Cardiac fibroblast (primary cell): ENCODE results near the gene ATP8A1.

Source experiments
- DNase-seq, 2 donors: peaks; one replicate each; pipeline versions ENCODE4 v3.0.0 to v3.0.0-alpha.2; 2010; ENCODE audit warnings: low read depth in 2 of 2
- H3K4me3 ChIP-seq, 2 donors: replicated peaks in 1 of 2; 1 replicate in 1 of 2; 2 replicates in 1 of 2; pipeline ENCODE4 v1.5.1; 2011; ENCODE audit warnings: low read depth in 2 of 2, low read length in 2 of 2, mild to moderate bottlenecking in 2 of 2, moderate library complexity in 1 of 2
- CTCF ChIP-seq: IDR thresholded peaks from one replicate; pipeline ENCODE4 v1.5.1; 2011; ENCODE audit warnings: low read depth, mild to moderate bottlenecking, low read length, inconsistent platforms

The ATP8A1 gene

DNA sequence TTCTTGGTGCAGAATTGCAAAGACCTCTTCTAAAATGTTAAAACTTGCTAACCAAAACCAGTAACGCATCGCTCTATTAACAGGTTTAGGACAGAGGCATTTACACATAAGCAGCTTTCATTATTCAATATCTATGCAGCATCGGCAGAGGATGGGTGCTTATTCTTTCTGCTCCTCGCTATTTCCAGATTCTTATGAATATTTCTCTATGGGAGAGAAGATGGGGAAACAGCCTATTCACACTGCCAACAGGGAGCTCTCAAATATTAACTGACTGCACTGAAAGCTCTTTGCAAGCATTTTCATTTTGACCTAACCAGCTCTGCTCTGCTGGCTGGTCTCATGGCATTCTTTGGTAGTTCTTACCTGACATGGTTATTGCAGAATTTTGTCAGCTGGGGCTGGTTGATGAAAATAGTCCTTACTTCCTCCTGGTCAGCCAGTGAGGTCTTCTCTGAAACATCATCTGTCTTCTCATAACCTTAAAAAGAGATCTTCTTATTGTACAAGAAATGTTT, 30.2 kb downstream of the ATP8A1 start:
- H3K4me3 ChIP-seq, result no peak overlapping the region
- no peak for TF ChIP-seq CTCF
- DNase-seq, result no peak

DNA sequence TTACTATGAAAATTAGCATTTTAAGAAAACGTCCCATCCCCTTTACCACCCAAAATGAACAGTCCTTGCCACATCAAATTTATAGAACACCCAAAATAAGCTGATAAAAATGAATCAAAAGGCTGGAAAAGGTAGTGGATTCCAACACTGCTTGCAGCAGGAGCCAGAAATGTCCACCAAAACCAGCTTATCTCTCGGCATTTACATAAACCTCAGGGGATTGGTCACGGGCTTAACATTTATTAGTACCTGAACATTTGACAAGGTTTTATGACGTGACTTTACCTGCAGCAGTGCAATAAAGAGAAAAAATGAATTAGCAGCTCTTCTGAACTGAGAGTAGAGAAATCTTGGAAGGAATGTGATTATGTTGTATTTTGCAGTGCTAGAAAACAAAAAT, 31.6 kb downstream of the ATP8A1 start:
- DNase-seq, result no peak
- no peak overlapping the region for H3K4me3 ChIP-seq
- TF ChIP-seq CTCF, result no peak

DNA sequence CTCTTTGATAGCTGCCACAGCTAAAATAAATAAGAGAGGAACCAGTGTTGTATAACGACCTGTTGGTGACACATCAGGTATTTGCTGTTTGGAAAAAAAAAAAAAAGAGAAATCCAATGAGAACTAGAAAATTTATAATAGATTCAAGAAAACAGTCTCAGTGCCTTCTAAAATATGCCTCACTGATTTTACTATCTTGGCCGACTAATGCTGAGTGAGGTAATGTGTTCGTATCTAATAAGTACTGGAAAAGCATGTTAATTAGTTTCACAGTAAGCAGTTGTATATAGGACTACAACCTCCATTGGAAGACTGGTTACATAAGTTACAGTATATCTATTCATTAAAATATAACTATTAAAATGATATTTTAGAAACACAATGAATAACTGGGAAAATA, 32.4 kb downstream of the ATP8A1 start:
- no peak for TF ChIP-seq CTCF
- no peak for DNase-seq
- no peak overlapping the region for H3K4me3 ChIP-seq

GRCh38 chr4:42618023-42618422, 38.9 kb downstream of the ATP8A1 start:
- H3K4me3 ChIP-seq, result no peak overlapping the region
- no peak for DNase-seq
- no peak for TF ChIP-seq CTCF

DNA sequence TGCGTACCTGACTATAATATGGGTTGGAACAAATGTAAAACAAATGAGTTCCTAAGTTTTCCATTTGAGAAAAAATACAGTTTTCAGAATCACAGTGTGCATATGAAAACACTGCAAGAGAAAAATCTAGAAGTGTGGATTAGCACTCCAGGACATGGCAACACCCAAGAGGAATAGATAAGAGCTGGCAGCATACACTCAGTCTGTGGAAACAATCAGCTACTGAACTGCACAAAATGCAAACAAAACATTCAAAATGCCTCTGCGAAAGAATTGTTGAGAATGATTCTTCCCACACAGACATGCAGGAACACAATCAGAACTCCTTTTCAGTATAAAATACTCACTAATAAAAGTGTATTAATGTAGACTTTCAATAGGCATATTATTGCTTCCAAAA, 39.9 kb downstream of the ATP8A1 start:
- no peak for TF ChIP-seq CTCF
- H3K4me3 ChIP-seq, result no peak overlapping the region
- no peak for DNase-seq

DNA sequence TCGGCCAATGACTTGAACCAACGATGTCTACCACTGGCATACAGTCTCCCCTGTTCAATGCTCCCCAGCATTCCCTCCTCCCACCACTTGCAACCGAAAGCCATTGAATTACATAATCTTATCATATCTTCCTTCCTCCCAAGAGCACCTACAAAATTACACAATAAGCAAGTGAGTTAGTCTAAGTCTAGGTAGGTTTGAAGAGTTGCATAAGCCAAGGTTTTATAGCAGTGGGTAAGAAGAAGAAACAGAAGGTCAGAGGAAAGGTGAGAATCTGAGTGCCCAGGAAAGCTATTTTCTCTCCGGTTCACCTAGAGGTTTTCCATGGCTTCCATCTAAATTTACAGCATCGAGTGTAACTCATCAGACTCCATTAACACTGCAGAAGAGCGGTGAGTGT, 40.3 kb downstream of the ATP8A1 start:
- no peak for TF ChIP-seq CTCF
- H3K4me3 ChIP-seq, result no peak overlapping the region
- DNase-seq, result no peak

DNA sequence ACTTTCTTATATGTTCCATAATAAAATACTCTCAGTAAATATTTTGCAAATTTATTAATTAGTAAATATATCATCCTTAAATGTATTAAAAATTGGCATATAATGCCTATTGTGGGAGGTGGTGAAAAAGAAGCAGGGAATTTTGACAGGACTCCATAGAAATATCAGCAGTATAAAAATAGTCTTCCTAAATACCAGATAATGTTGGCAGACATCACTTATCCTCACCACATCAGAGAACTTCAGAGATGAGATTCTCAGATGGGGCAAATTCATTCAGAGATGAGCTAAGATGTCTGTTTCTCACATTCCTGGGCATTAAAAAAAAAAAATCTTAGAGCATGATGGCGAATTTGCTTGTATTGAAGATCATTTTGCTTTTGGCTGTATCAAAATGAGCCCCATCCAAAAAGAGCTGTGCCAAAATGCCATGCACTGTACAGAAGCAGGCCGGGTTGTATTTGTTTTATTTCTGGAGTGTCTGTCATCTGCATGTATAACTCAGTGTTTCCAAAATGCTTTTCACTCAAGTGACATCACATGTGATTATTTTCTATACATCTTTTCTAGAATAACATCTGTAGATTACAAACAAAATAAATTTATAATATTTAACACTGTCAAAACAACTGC, 41.7 kb downstream of the ATP8A1 start:
- TF ChIP-seq CTCF, result no peak
- no peak for DNase-seq
- no peak overlapping the region for H3K4me3 ChIP-seq
